Esophagus squamous epithelium (tissue), 4 donors: ENCODE measurements around the gene OR12D1.

Experiments
- CTCF ChIP-seq, 6 experiments: fragments of 450-650 bp in 4 of 6; fragments of 200-600 bp in 2 of 6; sonication (generic) in 2 of 6; IDR thresholded peaks; one replicate each; pipeline ENCODE4 v1.5.1; 2016 to 2019; ENCODE audit warnings: antibody characterized with exemption in 6 of 6, mild to moderate bottlenecking in 4 of 6, moderate library complexity in 4 of 6
- POLR2A ChIP-seq, 4 donors: fragments of 450-650 bp; IDR thresholded peaks; one replicate each; pipeline ENCODE4 v1.6.1; 2017; ENCODE audit warnings: antibody characterized with exemption in 4 of 4, mild to moderate bottlenecking in 4 of 4, moderate library complexity in 3 of 4

GRCh38 chr6:29414588-29414987 is at the start of gene OR12D1:
- no peak for TF ChIP-seq POLR2A (IDR thresholded peaks at IDR 0.05)
- no peak for TF ChIP-seq CTCF (IDR thresholded peaks at IDR 0.05)
